ENCODE results near the gene SPPL2B.

The SPPL2B gene

GRCh38 chr19:2338055-2338615, 9.7 kb downstream of the SPPL2B start:
- DNase-seq: no peak
- no peaks in the 10 kb centered on the region for H3K9me3 ChIP-seq (replicated peaks; ENCODE audit: insufficient read depth, low read length)
- H4K20me1 ChIP-seq (ENCODE audit: insufficient read depth, low read length): no peaks in the 10 kb centered on the region
- no peaks in the 10 kb centered on the region for H3K27me3 ChIP-seq (replicated peaks; ENCODE audit: insufficient read depth, low read length)
- H2AFZ ChIP-seq (ENCODE audit: low read length): no peak overlapping the region
- H3K4me2 ChIP-seq (ENCODE audit: low read depth, low read length): no peak overlapping the region
- TF ChIP-seq EZH2phosphoT487 (IDR thresholded peaks at IDR 0.05; ENCODE audit: low read length) (no peak), CTCF (IDR thresholded peaks at IDR 0.05; ENCODE audit: low read length) (no peak), EZH2 (optimal IDR thresholded peaks at IDR 0.05; ENCODE audit: low read depth, low read length) (no peak)
- H3K36me3 ChIP-seq (replicated peaks; ENCODE audit: insufficient read depth, low read length): 0 out of 2 replicates have a peak, but pooled peaks cover 6% of the 10 kb centered on the region
- peaks cover 14% of the 10 kb centered on the region; the same call in 1 of the 2 replicates for H3F3A ChIP-seq (ENCODE audit: insufficient read depth, low read length)
- no peaks in the 10 kb centered on the region for H3K9me2 ChIP-seq (replicated peaks; ENCODE audit: insufficient read depth, low read length)
- peaks cover 9% of the 10 kb centered on the region for H3K4me1 ChIP-seq (ENCODE audit: low read length)
- H3K9ac ChIP-seq (ENCODE audit: low read length): no peak overlapping the region
- H3K4me3 ChIP-seq (ENCODE audit: low read length): no peak overlapping the region
- no peak overlapping the region for H3K27ac ChIP-seq (ENCODE audit: low read length)
- peaks cover 58% of the 10 kb centered on the region for H3K79me2 ChIP-seq (ENCODE audit: low read length)

DNA sequence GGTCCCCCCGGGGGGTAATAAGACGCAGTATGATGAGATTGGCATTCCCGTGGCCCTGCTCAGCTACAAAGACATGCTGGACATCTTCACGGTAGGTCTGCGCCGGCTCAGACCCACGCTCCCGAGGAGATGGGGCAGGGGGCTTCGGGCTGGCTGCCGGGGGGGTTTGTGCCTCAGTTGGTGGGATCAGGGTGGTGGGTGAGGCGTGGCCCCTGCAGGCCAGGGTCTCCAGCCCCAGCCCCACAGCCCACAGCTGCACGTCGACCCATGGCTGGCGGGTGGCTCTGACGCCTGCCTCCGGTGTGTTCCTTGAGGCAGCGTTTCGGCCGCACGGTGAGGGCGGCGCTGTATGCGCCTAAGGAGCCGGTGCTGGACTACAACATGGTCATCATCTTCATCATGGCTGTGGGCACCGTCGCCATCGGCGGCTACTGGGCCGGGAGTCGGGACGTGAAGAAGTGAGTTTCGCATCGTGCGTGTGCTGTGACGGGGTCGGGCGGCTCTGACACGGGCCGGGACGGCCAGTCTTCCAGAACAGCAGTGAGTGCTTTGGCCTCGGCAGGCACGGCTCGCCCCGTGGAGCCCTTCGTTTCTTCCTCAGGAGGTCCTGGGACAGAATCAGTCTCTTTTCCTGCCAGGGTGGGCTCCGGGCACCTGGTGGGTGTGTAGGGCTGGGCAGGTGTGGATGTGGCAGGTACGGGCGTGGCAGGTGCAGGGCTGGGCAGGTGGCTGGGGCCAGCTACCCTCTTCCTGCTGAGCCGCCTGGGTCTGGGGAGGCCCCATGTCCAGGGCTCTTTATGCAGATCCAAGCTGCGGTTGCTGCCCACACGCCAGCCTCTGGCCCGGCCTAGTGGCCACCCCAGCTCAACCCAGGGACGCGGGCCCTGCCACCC, 10.5 kb downstream of the SPPL2B start:
- TF ChIP-seq EZH2 (optimal IDR thresholded peaks at IDR 0.05; ENCODE audit: low read depth, low read length): no peak
- TF ChIP-seq CTCF (IDR thresholded peaks at IDR 0.05; ENCODE audit: low read length): no peak
- TF ChIP-seq EZH2phosphoT487 (IDR thresholded peaks at IDR 0.05; ENCODE audit: low read length): no peak
- H3K79me2 ChIP-seq (ENCODE audit: low read length): peaks cover 49% of the 10 kb centered on the region
- no peaks in the 10 kb centered on the region for H3K9me2 ChIP-seq (replicated peaks; ENCODE audit: insufficient read depth, low read length)
- peaks cover 10% of the 10 kb centered on the region; the same call in 1 of the 2 replicates for H3F3A ChIP-seq (ENCODE audit: insufficient read depth, low read length)
- no peaks in the 10 kb centered on the region for H3K9me3 ChIP-seq (replicated peaks; ENCODE audit: insufficient read depth, low read length)
- no peak overlapping the region for H2AFZ ChIP-seq (ENCODE audit: low read length)
- no peak for DNase-seq
- H4K20me1 ChIP-seq (ENCODE audit: insufficient read depth, low read length): no peaks in the 10 kb centered on the region
- H3K27ac ChIP-seq (ENCODE audit: low read length): no peak overlapping the region
- no peak overlapping the region for H3K4me3 ChIP-seq (ENCODE audit: low read length)
- 0 out of 2 replicates have a peak, but pooled peaks cover under 1% of the 10 kb centered on the region for H3K4me1 ChIP-seq (ENCODE audit: low read length)
- no peak overlapping the region for H3K9ac ChIP-seq (ENCODE audit: low read length)
- H3K36me3 ChIP-seq (replicated peaks; ENCODE audit: insufficient read depth, low read length): 0 out of 2 replicates have a peak, but pooled peaks cover 6% of the 10 kb centered on the region
- no peaks in the 10 kb centered on the region for H3K27me3 ChIP-seq (replicated peaks; ENCODE audit: insufficient read depth, low read length)
- H3K4me2 ChIP-seq (ENCODE audit: low read depth, low read length): no peak overlapping the region

DNA sequence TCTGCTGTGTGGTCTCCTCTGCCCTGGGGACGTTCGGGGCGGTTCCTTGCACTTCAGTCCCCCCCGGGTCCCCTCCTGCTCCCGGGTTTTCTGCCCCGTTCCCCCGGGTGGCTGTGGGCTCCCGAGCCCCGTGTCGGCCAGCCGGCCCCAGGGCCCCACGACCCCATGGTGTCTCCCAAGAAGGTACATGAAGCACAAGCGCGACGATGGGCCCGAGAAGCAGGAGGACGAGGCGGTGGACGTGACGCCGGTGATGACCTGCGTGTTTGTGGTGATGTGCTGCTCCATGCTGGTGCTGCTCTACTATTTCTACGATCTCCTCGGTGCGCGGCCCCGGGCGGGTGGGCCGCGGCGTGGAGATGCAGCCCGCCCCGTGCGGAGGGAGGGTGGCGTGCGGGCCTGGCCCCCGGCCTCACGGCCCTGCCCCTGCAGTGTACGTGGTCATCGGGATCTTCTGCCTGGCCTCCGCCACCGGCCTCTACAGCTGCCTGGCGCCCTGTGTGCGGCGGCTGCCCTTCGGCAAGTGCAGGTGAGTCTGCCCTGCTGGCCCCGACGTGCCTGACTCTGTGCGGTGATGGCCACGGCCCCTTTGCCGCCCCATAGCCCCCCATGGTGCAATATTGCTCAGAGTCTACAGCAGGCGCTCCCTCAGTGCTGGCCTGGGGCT, 11.3 kb downstream of the SPPL2B start:
- H3K9me2 ChIP-seq (replicated peaks; ENCODE audit: insufficient read depth, low read length): no peaks in the 10 kb centered on the region

More for the DNA sequence above, 11.3 kb downstream of the SPPL2B start:
- Histone ChIP-seq H3F3A (ENCODE audit: insufficient read depth, low read length) (peaks cover 4% of the 10 kb centered on the region; the same call in 1 of the 2 replicates), H4K20me1 (ENCODE audit: insufficient read depth, low read length) (no peaks in the 10 kb centered on the region), H3K27ac (ENCODE audit: low read length) (no peak overlapping the region), H3K4me2 (ENCODE audit: low read depth, low read length) (no peak overlapping the region), H3K4me3 (ENCODE audit: low read length) (no peak overlapping the region), H3K36me3 (replicated peaks; ENCODE audit: insufficient read depth, low read length) (0 out of 2 replicates have a peak, but pooled peaks cover 1% of the 10 kb centered on the region), H3K27me3 (replicated peaks; ENCODE audit: insufficient read depth, low read length) (no peaks in the 10 kb centered on the region), H3K79me2 (ENCODE audit: low read length) (peaks cover 42% of the 10 kb centered on the region), H3K9me3 (replicated peaks; ENCODE audit: insufficient read depth, low read length) (no peaks in the 10 kb centered on the region), H3K4me1 (ENCODE audit: low read length) (no peaks in the 10 kb centered on the region), H2AFZ (ENCODE audit: low read length) (no peak overlapping the region), H3K9ac (ENCODE audit: low read length) (no peak overlapping the region)
- DNase-seq: no peak
- TF ChIP-seq CTCF (IDR thresholded peaks at IDR 0.05; ENCODE audit: low read length): no peak
- no peak for TF ChIP-seq EZH2 (optimal IDR thresholded peaks at IDR 0.05; ENCODE audit: low read depth, low read length)
- no peak for TF ChIP-seq EZH2phosphoT487 (IDR thresholded peaks at IDR 0.05; ENCODE audit: low read length)

Data from MM.1S (cell line).